ENCODE results near the gene RNASE9.
"Not testable (repeated sequence)": the region's sequence is repeated elsewhere in the genome, so short reads cannot be mapped to it uniquely, and the experiment has no call there.

RNASE9 gene

DNA sequence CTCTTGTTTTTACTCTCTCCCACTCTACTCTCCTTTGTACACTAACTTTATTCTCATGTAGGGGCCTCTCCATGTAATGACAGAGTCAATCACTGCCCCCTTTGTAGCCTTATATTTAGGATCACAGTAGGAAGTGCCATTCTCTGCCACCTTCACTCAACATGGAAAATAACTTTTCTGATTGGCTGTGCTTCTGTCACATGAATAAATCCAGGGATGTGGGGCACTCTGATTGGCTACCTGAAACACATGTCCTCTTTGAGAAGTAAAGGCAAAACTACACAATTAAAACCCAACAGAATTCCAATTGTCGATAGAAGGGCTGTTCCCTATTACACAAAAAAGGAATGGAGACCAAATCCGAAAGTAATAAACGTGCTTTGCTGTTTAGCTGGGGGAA is at the start of gene RNASE9:
Gene RNASE9 (minus strand): TSS at position 87 of the 400 bp plus-strand sequence.
- no peak for DNase-seq

DNA sequence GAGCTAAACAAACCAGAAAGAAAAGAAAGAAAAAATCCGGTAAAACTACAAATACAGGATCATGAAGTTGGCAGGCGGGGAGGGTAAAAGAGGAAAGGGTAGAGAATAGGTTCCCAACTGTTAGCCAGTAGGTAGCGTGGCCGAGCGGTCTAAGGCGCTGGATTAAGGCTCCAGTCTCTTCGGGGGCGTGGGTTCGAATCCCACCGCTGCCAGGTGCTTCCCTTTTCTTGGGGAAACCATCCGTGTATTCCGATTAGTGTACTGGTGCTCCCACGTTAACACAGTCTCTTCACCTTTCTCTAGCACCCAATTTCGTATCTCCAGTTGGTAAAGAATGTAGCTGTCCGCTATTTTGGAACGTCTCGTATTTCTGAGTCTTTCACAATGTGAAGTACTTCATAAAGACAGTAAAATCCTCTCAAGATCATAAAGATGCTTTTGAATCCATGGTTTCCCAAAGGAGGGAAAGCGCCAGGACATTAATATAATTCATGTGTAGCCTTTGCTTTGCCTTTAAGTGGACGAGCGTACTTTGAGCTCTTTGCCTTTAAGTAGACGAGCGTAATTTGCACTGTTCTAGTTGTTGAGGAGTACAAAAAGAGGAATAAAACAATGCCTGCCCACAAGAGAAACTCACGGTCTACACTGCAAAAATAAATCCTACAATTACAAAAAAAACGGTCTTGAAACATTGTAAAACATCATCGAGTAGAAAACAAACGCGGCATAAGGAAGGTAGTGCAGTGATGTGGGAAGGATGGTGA is 49.3 kb upstream of the RNASE9 start:
- peak; percentile 63 to 68 for DNase-seq

DNA sequence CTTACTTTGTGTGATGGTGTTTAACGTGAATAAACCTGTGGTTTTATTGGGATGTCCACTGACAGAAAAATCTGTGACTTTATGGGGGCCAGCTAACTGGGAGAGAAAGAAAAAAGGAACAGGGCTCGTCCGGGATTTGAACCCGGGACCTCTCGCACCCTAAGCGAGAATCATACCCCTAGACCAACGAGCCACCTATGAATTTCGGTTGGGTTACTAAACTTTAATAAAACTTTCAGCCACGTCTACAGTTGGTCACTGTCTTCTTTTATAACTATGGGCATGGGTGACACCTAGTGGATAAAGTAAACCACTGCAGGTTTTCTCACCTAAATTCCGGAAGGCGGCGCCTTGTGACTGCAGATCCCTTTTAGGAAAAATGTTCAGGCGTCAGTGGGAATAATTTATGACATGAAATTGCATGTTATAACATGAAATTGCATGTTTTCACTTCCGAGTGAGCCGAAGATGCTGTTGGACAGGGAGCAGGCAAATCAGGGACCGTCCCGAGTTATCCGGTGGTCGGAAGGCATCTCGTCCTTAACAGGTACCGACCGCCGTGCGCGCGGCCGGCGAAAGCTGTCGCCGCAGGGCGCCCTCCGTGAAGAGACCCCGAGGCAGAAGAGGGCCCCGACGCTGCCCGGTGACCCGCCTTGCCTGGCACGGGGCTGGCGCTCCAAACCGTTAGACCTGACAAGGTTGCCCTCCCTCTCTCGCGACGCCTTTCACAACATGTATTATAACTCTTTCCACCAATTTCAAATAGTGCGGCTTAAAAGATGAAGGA is 48.6 kb upstream of the RNASE9 start:
- peak; percentile 54 to 90 for DNase-seq

- no peak for DNase-seq
Measured at GRCh38 chr14:20608383-20609110, 47.7 kb upstream of the RNASE9 start.

DNA sequence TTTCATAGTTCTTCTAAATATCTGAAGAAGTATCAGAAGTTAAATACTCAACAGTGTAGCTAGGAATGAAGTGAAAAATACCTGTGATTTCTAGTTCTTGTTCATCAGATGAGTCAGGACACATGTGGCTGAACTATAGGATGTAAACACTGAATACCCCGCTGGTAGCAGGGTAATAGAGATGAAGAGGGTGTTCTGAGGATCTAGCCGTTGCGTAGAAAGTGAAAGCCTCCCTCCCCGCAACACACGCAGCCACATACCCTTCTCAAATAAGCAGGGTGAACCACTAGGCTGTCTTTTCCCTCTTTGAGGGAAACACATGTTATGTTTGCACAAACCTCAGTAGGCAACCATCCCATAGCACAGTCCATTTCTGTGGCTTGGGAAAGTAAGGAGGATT is 46.8 kb upstream of the RNASE9 start:
- DNase-seq: no peak

DNA sequence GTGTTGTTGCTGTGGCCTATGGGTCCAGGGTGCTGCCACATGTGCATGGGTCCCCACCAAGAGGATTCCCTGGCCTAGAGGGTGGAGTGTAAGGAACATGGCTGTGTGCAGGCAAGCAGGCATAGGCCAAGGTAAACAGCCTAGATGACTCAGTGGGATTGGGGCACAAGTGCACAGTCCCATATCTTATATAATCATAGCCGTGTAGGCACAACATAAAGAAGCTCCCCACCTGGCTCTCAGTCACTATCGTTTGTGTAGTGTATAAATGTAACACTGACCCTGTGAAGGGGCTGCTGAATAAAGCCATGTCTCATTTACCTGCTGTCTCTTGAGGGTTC is 46.0 kb upstream of the RNASE9 start:
- no peak for DNase-seq

DNA sequence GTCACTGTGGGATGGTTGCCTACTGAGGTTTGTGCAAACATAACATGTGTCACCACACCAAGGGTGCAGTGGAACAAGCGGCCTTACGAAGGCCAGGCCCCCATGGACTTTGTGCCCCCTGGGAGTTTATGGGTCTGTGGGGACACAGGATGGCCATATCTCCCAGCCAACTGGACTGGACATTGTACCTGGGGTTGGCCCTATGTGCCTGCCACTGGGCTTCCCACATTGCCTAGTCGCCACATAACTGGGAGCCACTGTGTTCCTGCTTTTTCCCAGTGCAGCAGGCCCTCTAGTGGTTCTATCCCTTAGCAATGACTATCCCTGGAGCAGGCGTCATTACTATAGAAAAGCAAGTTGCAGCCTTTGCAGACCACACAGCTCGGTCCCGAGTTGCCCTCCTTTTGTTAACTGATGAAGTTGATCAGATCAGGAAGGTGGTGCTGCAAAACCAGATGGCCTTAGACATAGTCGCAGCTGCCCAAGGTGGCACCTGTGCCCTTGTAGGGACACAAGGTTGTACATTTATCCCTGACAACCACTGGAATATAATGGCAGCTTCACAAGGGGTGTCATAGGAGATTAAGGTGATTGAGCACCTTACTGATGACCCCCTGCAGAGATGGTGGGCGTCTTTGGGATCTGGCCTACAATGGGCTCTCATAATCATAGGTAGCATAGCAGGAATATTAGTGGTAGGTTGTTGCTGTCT is 45.5 kb upstream of the RNASE9 start:
- peak; percentile 2 to 8 for DNase-seq

DNA sequence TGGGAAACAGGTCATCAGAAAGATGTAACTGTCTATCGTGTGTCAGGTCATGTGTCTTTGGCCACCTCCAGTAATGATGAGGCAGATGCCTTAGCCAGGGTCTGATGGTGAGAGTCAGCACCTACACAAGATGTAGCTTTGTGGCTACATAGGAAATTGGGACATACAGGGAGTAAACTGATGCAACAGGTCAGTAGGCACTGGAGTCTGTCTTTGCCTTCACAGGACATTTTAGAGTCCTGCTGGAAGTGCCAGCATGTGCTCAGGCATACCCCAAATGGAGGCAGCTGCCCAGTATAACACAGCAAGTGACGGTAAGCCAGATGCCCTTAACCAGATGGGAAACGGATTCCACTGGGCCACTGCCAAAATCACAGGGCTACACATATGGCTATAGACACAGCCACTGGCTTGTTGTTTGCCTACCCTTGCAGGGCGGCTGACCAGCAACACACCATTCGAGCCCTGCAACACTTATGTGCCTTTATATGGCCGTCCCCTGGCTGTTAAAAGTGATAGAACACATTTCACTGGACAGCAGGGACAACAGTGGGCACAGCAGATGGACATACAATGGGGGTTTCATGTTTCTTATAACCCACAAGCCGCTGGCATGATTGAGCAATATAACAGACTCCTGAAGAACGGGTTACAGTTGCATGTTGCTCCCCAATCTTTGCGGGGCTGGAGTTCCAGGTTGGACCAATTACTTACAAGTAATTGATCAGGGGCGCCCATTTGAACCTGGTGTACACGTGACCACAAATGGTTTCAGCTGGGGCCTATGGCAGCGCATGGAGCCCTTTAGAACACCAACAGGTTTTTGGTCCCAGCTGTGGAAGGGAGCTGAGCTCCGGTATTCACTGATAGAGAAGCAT is 43.2 kb upstream of the RNASE9 start:
- DNase-seq: no peak

- no peak for DNase-seq
Measured at GRCh38 chr14:20602583-20602982, 41.7 kb upstream of the RNASE9 start.

GRCh38 chr14:20601522-20601921 is 40.7 kb upstream of the RNASE9 start:
- DNase-seq: no peak

DNA sequence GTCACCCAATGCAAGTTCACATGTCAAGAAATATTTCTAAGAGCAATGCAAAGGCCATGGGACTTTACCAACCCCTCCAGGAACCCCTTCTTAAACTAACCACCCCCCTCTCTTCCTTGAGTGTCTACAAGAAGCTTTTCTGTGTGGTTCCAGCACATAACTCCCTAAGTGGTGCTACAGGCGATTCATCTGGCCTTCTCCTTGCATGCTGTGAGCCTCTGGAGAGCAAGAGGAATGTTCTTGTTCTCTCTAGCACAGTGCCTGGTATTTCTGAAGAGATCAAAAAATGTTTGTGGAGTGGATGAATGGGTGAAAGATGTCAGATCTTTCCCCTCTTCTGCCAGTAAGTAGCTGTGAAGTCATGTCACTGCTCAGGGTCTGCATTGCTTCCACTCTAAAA is 36.3 kb upstream of the RNASE9 start:
- DNase-seq: no peak

- not testable (repeated sequence) for DNase-seq
Measured at GRCh38 chr14:20595726-20596125, 34.9 kb upstream of the RNASE9 start.

- DNase-seq: no peak
Measured at GRCh38 chr14:20592574-20592973, 31.7 kb upstream of the RNASE9 start.

DNA sequence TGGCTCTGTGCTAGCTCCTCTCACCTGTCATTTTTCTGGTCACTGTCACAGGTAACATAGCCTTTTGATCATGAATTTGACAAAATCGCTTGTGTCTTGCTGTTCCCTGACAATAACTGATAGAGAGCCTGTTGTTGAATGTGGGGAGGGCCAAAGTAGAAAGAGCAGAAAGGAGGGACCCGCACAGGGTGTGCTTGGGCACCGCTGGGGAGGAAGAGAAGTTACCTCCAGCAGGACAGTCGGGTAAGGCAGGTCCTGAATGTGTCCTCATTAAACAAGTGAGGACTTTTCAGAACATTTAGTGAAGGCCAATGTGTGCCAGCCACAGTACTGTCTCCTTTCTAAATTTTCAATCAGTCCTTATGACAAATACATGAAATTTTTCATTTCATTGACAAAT is 30.4 kb upstream of the RNASE9 start, which contains the start of gene RNASE12:
Gene RNASE12 (minus strand): TSS at position 142 of the 400 bp plus-strand sequence. CDS start 653 bp downstream, outside the sequence.
- no peak for DNase-seq

GRCh38 chr14:20587489-20588154 is 26.8 kb upstream of the RNASE9 start, which contains the start of gene RNASE11:
TSS of gene RNASE11 (minus strand) at chr14:20588001.
- no peak for DNase-seq

GRCh38 chr14:20583908-20584307 is 23.1 kb upstream of the RNASE9 start:
- DNase-seq: no peak

DNA sequence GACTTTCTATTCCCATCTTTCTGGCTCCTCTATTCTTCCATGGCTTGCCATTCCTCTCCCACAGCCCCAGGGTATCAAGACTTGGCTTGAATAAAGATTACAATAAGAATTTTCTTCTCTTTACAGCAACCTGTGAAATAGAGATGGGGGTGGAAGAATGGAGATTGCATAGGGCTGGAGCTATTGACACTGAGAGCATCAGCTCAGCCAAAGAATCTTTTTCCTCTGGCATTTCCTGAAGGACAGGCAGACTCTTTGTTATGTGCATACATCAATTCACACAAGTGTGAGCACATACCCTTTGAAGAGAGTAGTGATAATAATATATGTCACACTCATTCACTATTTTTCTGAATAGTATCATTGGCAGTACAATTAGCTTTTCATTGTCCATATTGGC is 22.3 kb upstream of the RNASE9 start:
- no peak for DNase-seq

DNA sequence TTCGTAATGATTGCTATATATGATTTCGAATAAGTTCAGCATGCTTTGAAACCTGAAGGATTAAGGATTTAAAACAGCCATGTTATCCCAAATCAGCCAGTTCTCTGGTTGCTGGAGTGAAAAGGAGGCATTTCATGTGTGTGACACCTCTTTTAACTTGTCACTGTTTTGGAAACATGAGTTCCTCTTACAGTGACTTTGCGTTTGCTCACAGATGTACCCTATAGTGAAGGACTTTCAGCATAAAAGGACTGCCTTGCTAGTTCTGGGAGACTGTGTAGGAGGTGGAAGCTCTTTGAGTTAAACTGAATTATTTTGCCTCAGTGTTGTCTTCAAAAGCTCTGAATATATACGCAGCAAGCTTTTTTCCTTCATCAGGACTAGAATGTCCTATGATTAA is 19.4 kb upstream of the RNASE9 start:
- DNase-seq: no peak

- no peak for DNase-seq
Measured at GRCh38 chr14:20578784-20579502, 18.1 kb upstream of the RNASE9 start.

- DNase-seq: no peak
Measured at GRCh38 chr14:20578325-20578724, 17.5 kb upstream of the RNASE9 start.

All from hippocampal formation (tissue), 2 donors.